RWPE2 (cell line): ENCODE data around the gene ZSCAN10.

Source experiments
- ATAC-seq: fragments of 200-7000 bp; cut with Tn5 transposase; 3 replicates; pipeline ENCODE4 v1.9.1; 2021; ENCODE audit warnings: low read depth
- DNase-seq: peaks from one replicate; pipeline ENCODE4 v3.0.0-alpha.2; 2020; ENCODE audit warnings: low spot score
- H3K27ac ChIP-seq: fragments of 450-650 bp; 2 replicates; pipeline ENCODE4 v1.5.1; 2017; ENCODE audit warnings: mild to moderate bottlenecking; ENCODE audit not compliant: poor library complexity, severe bottlenecking
- H3K27me3 ChIP-seq: fragments of 250-450 bp; sonication (Bioruptor Pico); 2 replicates; pipeline ENCODE4 v1.5.1; 2021; ENCODE audit warnings: mild to moderate bottlenecking, moderate library complexity; ENCODE audit not compliant: insufficient read depth, poor library complexity, severe bottlenecking
- H3K36me3 ChIP-seq: fragments of 250-450 bp; sonication (Bioruptor Pico); 2 replicates; pipeline ENCODE4 v1.5.1; 2020; ENCODE audit warnings: low read depth, mild to moderate bottlenecking, moderate library complexity
- H3K4me1 ChIP-seq: fragments of 250-450 bp; sonication (Bioruptor Pico); 2 replicates; pipeline ENCODE4 v1.5.1; 2021; ENCODE audit warnings: mild to moderate bottlenecking, moderate library complexity; ENCODE audit not compliant: insufficient read depth, poor library complexity, severe bottlenecking
- H3K4me3 ChIP-seq: fragments of 250-450 bp; sonication (Bioruptor Pico); 2 replicates; pipeline ENCODE4 v1.5.1; 2021; ENCODE audit warnings: mild to moderate bottlenecking, moderate library complexity; ENCODE audit not compliant: severe bottlenecking
- H3K9me3 ChIP-seq: fragments of 250-450 bp; sonication (Bioruptor Pico); 2 replicates; pipeline ENCODE4 v1.5.1; 2021; ENCODE audit warnings: mild to moderate bottlenecking, moderate library complexity; ENCODE audit not compliant: severe bottlenecking
- CTCF ChIP-seq: fragments of 450-650 bp; IDR thresholded peaks from one replicate; pipeline ENCODE4 v1.5.1; 2017; ENCODE audit warnings: mild to moderate bottlenecking, moderate library complexity; ENCODE audit not compliant: poor library complexity, severe bottlenecking

The ZSCAN10 gene

GRCh38 chr16:3134338-3135125 lies 35.4 kb upstream of the ZSCAN10 start, which contains the start of gene ZNF213:
TSS of gene ZNF213 (plus strand) at chr16:3135029. CDS start at chr16:3137281, 2,252 bp downstream.
- Histone ChIP-seq H3K4me1 (peaks cover 4% of the 10 kb centered on the region), H3K36me3 (peaks cover 22% of the 10 kb centered on the region), H3K27ac (peak within 1 kb of the TSS; percentile 44), H3K4me3 (peak within 1 kb of the TSS; percentile 92), H3K27me3 (no peaks in the 10 kb centered on the region), H3K9me3 (no peaks in the 10 kb centered on the region)
- TF ChIP-seq CTCF = no peak
- DNase-seq (peak; percentile 96), ATAC-seq (peak; percentile 94)

GRCh38 chr16:3133844-3134243 lies 34.8 kb upstream of the ZSCAN10 start:
- DNase-seq (no peak), ATAC-seq (no peak)
- Histone ChIP-seq H3K27ac (peak overlapping the region; percentile 44), H3K36me3 (peaks cover 22% of the 10 kb centered on the region), H3K9me3 (no peaks in the 10 kb centered on the region), H3K27me3 (no peaks in the 10 kb centered on the region), H3K4me3 (peak overlapping the region; percentile 92), H3K4me1 (peaks cover 4% of the 10 kb centered on the region)
- no peak for TF ChIP-seq CTCF

- H3K36me3 ChIP-seq = peaks cover 25% of the 10 kb centered on the region
- H3K27ac ChIP-seq = no peak overlapping the region
- peak; percentile 70 for TF ChIP-seq CTCF
- H3K27me3 ChIP-seq = no peaks in the 10 kb centered on the region
- no peaks in the 10 kb centered on the region for H3K9me3 ChIP-seq
- ATAC-seq = 0 out of 3 replicates have a peak, but pooled peaks have one; percentile 21
- H3K4me1 ChIP-seq = peaks cover 11% of the 10 kb centered on the region
- no peak for DNase-seq
- no peak overlapping the region for H3K4me3 ChIP-seq
These were observed 32.8 kb upstream of the ZSCAN10 start for GRCh38 chr16:3131755-3132377.

- peak overlapping the region; percentile 19 for H3K27ac ChIP-seq
These were observed 30.3 kb upstream of the ZSCAN10 start for GRCh38 chr16:3129137-3130131.

More at GRCh38 chr16:3129137-3130131, 30.3 kb upstream of the ZSCAN10 start:
- Histone ChIP-seq H3K36me3 (peaks cover 25% of the 10 kb centered on the region), H3K27me3 (no peaks in the 10 kb centered on the region), H3K4me3 (peak overlapping the region; percentile 30), H3K4me1 (peaks cover 11% of the 10 kb centered on the region), H3K9me3 (no peaks in the 10 kb centered on the region)
- ATAC-seq (peak; percentile 57), DNase-seq (no peak)
- peak; percentile 96 for TF ChIP-seq CTCF
